VCaP (cell line): ENCODE data around the gene PPP1R3G.

Experiments used
- H3K27ac ChIP-seq: fragments of 450-650 bp; 2 replicates; pipeline ENCODE4 v1.5.1; 2017
- CTCF ChIP-seq: fragments of 450-650 bp; conservative IDR thresholded peaks from 2 replicates; pipeline ENCODE4 v1.5.1; 2017; ENCODE audit warnings: mild to moderate bottlenecking, moderate library complexity

Gene PPP1R3G

GRCh38 chr6:5124526-5124925 is 39.4 kb downstream of the PPP1R3G start:
- no peak overlapping the region for H3K27ac ChIP-seq
- no peak for TF ChIP-seq CTCF

- TF ChIP-seq CTCF = no peak
- H3K27ac ChIP-seq = no peak overlapping the region
Measured at GRCh38 chr6:5125152-5126006, 40.2 kb downstream of the PPP1R3G start.

- TF ChIP-seq CTCF = no peak
- no peak overlapping the region for H3K27ac ChIP-seq
Measured at GRCh38 chr6:5126214-5126613, 41.1 kb downstream of the PPP1R3G start.

GRCh38 chr6:5127106-5127687 is 42.1 kb downstream of the PPP1R3G start:
- TF ChIP-seq CTCF = no peak

GRCh38 chr6:5128351-5128750 is 43.2 kb downstream of the PPP1R3G start:
- no peak overlapping the region for H3K27ac ChIP-seq
- TF ChIP-seq CTCF = no peak

More at GRCh38 chr6:5127106-5127687, 42.1 kb downstream of the PPP1R3G start:
- no peak overlapping the region for H3K27ac ChIP-seq

GRCh38 chr6:5130135-5130866 is 45.2 kb downstream of the PPP1R3G start:
- H3K27ac ChIP-seq = no peak overlapping the region
- no peak for TF ChIP-seq CTCF

GRCh38 chr6:5132731-5133130 is 47.6 kb downstream of the PPP1R3G start:
- TF ChIP-seq CTCF = no peak
- no peak overlapping the region for H3K27ac ChIP-seq
